Panc1 (cell line): ENCODE data around the gene GALNT16. TPM values are rescaled to one million over a fixed set of nuclear protein-coding genes. Genes with fewer than 3 reads are reported as not detected.

Source experiments
- ATAC-seq: fragments of 200-7000 bp; cut with Tn5 transposase; 2 replicates; pipeline ENCODE4 v1.9.1; 2020; ENCODE audit warnings: mild to moderate bottlenecking, moderate library complexity
- BruUV-seq: library from RNA; stranded (reverse); fragments of 400-500 nt; replicated peaks from 2 replicates; lab custom pipeline; 2021; lab: Mats Ljungman, UMichigan
- CTCF ChIA-PET: fragments of 300-600 bp; sonication (Branson Sonifier 250); formaldehyde crosslinking; loops from one replicate; lab custom pipeline; 2022; ENCODE audit warnings: antibody characterized with exemption; lab: Charles Lee
- POLR2A ChIA-PET: fragments of 300-600 bp; sonication (Branson Sonifier 250); formaldehyde crosslinking; loops from one replicate; lab custom pipeline; 2022; ENCODE audit warnings: antibody characterized with exemption; lab: Charles Lee
- DNase-seq: peaks from one replicate; pipeline ENCODE4 v3.0.0-alpha.2; 2010; ENCODE audit warnings: low read depth, low spot score
- H3K27ac ChIP-seq: 2 replicates; pipeline ENCODE4 v1.5.1; 2011; ENCODE audit warnings: mild to moderate bottlenecking, low read length, inconsistent platforms
- H3K27me3 ChIP-seq: fragments of 200-500 bp; sonication (Bioruptor generic); 2 replicates; pipeline ENCODE4 v1.6.0; 2014; ENCODE audit warnings: low read length, inconsistent platforms; ENCODE audit not compliant: control insufficient read depth, insufficient read depth
- H3K36me3 ChIP-seq: fragments of 200-500 bp; sonication (Bioruptor generic); 2 replicates; pipeline ENCODE4 v1.5.1; 2014; ENCODE audit warnings: inconsistent platforms, mild to moderate bottlenecking, low read length, moderate library complexity; ENCODE audit not compliant: control insufficient read depth, insufficient read depth
- H3K4me1 ChIP-seq: 2 replicates; pipeline ENCODE4 v1.5.1; 2011; ENCODE audit warnings: inconsistent platforms, mild to moderate bottlenecking, low read length, moderate library complexity; ENCODE audit not compliant: control insufficient read depth, insufficient read depth
- H3K4me3 ChIP-seq, 2 experiments: 2 replicates each; pipeline ENCODE4 v1.5.1; 2011 to 2012; ENCODE audit warnings: low read depth in 2 of 2, low read length in 2 of 2, mild to moderate bottlenecking in 2 of 2, inconsistent platforms in 1 of 2, moderate library complexity in 1 of 2
- H3K9me3 ChIP-seq: fragments of 200-500 bp; sonication (Bioruptor generic); 2 replicates; pipeline ENCODE4 v1.5.1; 2014; ENCODE audit warnings: low read depth, mild to moderate bottlenecking, inconsistent platforms, low read length, moderate library complexity; ENCODE audit not compliant: control insufficient read depth, insufficient read depth
- CTCF ChIP-seq: fragments of 450-650 bp; IDR thresholded peaks from 2 replicates; pipeline ENCODE4 v1.5.1; 2017; ENCODE audit warnings: mild to moderate bottlenecking
- POLR2AphosphoS5 ChIP-seq: IDR thresholded peaks from 2 replicates; pipeline ENCODE4 v1.6.1; 2012; ENCODE audit warnings: mild to moderate bottlenecking, low read depth, low read length, moderate library complexity
- REST ChIP-seq, 2 experiments: IDR thresholded peaks; 2 replicates each; pipeline ENCODE4 v1.6.1; 2011 to 2012; ENCODE audit warnings: low read depth in 2 of 2, control low read depth in 1 of 2, low read length in 1 of 2, mild to moderate bottlenecking in 1 of 2, moderate library complexity in 1 of 2; ENCODE audit not compliant: insufficient read depth in 1 of 2
- SIN3A ChIP-seq: IDR thresholded peaks from 2 replicates; pipeline ENCODE4 v1.6.1; 2012; ENCODE audit warnings: low read depth, mild to moderate bottlenecking, low read length, moderate library complexity, borderline replicate concordance; ENCODE audit not compliant: insufficient read depth
- TCF7L2 ChIP-seq: IDR thresholded peaks from 2 replicates; pipeline ENCODE4 v1.6.1; 2011; ENCODE audit warnings: mild to moderate bottlenecking, low read depth, low read length, inconsistent platforms
- in situ Hi-C: cut with HindIII; loops from 2 replicates; pipeline ENCODE4 v1.10.0; 2016; ENCODE audit warnings: low sequenced_read_pairs, low pct_unique_long_range_greater_than_20kb
- intact Hi-C: fragments of 100-400 bp; cut with micrococcal nuclease; formaldehyde crosslinking; loops from one replicate; pipeline ENCODE4 v1.10.0; 2022; ENCODE audit not compliant: unreplicated experiment
- total RNA-seq: library from RNA; stranded (reverse); gene quantifications from one replicate; pipeline ENCODE4 v1.2.1, GENCODE V29; 2021; ENCODE audit not compliant: unreplicated experiment

The GALNT16 gene
- total RNA-seq, 1 experiment from 2014 or later: 0.72 TPM

- H3K27ac ChIP-seq: no peak overlapping the region
- no peaks in the 10 kb centered on the region for H3K36me3 ChIP-seq
- ATAC-seq: no peak
- H3K4me1 ChIP-seq: no peaks in the 10 kb centered on the region
- no peak overlapping the region for H3K4me3 ChIP-seq
- ChIA-PET POLR2A (no interaction called here), CTCF (no interaction called here)
- no peak for DNase-seq
- H3K9me3 ChIP-seq: no peaks in the 10 kb centered on the region
- no TSS peak for BruUV-seq
- in situ Hi-C loops: no loop called here
- no peaks in the 10 kb centered on the region for H3K27me3 ChIP-seq
- no peak for TF ChIP-seq CTCF
- TF ChIP-seq REST (IDR thresholded peaks at IDR 0.05; ENCODE audit: insufficient read depth in 1 of 2, low read depth in 2 of 2, low read length in 1 of 2): no peak
- TF ChIP-seq SIN3A: no peak
- no peak for TF ChIP-seq TCF7L2
- TF ChIP-seq POLR2AphosphoS5: no peak
- intact Hi-C loops: no loop called here
Observed at GRCh38 chr14:69291396-69291795, 31.4 kb downstream of the GALNT16 start.

GRCh38 chr14:69291891-69292561 is 32.1 kb downstream of the GALNT16 start:
- Histone ChIP-seq H3K4me3 (no peak overlapping the region), H3K36me3 (no peaks in the 10 kb centered on the region), H3K4me1 (no peaks in the 10 kb centered on the region), H3K27me3 (no peaks in the 10 kb centered on the region), H3K27ac (no peak overlapping the region), H3K9me3 (no peaks in the 10 kb centered on the region)
- no peak for TF ChIP-seq POLR2AphosphoS5
- TF ChIP-seq CTCF: no peak
- TF ChIP-seq SIN3A: no peak
- TF ChIP-seq TCF7L2: no peak
- no peak for TF ChIP-seq REST (IDR thresholded peaks at IDR 0.05; ENCODE audit: insufficient read depth in 1 of 2, low read depth in 2 of 2, low read length in 1 of 2)
- ChIA-PET POLR2A (no interaction called here), CTCF (no interaction called here)
- no TSS peak for BruUV-seq
- ATAC-seq: no peak
- no peak for DNase-seq
- in situ Hi-C loops: no loop called here
- intact Hi-C loops: no loop called here
